ENCODE results near the gene PLEKHB2. TPM values are rescaled to one million over a fixed set of nuclear protein-coding genes. Genes with fewer than 3 reads are reported as not detected.

The PLEKHB2 gene
- total and polyA plus RNA-seq, 12 donors, result 16.1 to 214 (median 96.0) TPM

- H3K27me3 ChIP-seq, result no peaks in the 10 kb centered on the region
- intact Hi-C loops (cut with DNase I), result no loop called here
- WGBS, 4 donors, result 61 to 79% (median 65%) methylated on average over 5 of the region's 5 CpGs
- H3K4me3 ChIP-seq, result no peak overlapping the region
- peaks cover 0 to 17% of the 10 kb centered on the region in 2 donors for H3K4me1 ChIP-seq (replicated peaks in 1 of 2)
- DNase-seq, result no peak
- H3K27ac ChIP-seq, result peak overlapping the region in 1 of 5 donors; percentile 24
- H3K9me3 ChIP-seq (replicated peaks in 1 of 3), result no peaks in the 10 kb centered on the region
- peaks cover 0 to 43% of the 10 kb centered on the region in 2 donors for H3K36me3 ChIP-seq (replicated peaks in 1 of 2)
- no peak for TF ChIP-seq CTCF (IDR thresholded peaks at IDR 0.05)
- no peak for TF ChIP-seq POLR2A (IDR thresholded peaks at IDR 0.05)
These were observed 21.3 kb downstream of the PLEKHB2 start for GRCh38 chr2:131126436-131126835.

- H3K4me1 ChIP-seq (replicated peaks in 1 of 2), result peaks cover 0 to 14% of the 10 kb centered on the region in 2 donors
- 52 to 73% (median 57%) methylated on average over 3 of the region's 3 CpGs for WGBS, 4 donors
- TF ChIP-seq CTCF (IDR thresholded peaks at IDR 0.05) (no peak), POLR2A (IDR thresholded peaks at IDR 0.05) (no peak)
- no peak overlapping the region for H3K27ac ChIP-seq
- intact Hi-C loops (cut with DNase I), result no loop called here
- H3K36me3 ChIP-seq (replicated peaks in 1 of 2), result peaks cover 0 to 47% of the 10 kb centered on the region in 2 donors
- H3K4me3 ChIP-seq, result no peak overlapping the region
- peak in 6 of 7 donors; percentile 32 to 78 (median 59) for DNase-seq
- no peaks in the 10 kb centered on the region for H3K27me3 ChIP-seq
- no peaks in the 10 kb centered on the region for H3K9me3 ChIP-seq (replicated peaks in 1 of 3)
These were observed 21.9 kb downstream of the PLEKHB2 start for GRCh38 chr2:131127076-131127475.

GRCh38 chr2:131127981-131128380 is 22.8 kb downstream of the PLEKHB2 start:
- Histone ChIP-seq H3K4me3 (no peak overlapping the region), H3K4me1 (replicated peaks in 1 of 2) (peaks cover 0 to 14% of the 10 kb centered on the region in 2 donors), H3K27me3 (no peaks in the 10 kb centered on the region), H3K36me3 (replicated peaks in 1 of 2) (peaks cover 0 to 49% of the 10 kb centered on the region in 2 donors), H3K9me3 (replicated peaks in 1 of 3) (no peaks in the 10 kb centered on the region), H3K27ac (no peak overlapping the region)
- intact Hi-C loops (cut with DNase I), result no loop called here
- TF ChIP-seq CTCF (IDR thresholded peaks at IDR 0.05) (no peak), POLR2A (IDR thresholded peaks at IDR 0.05) (no peak)
- DNase-seq, result no peak
- WGBS, 4 donors, result 85 to 91% (median 86%) methylated on average over 3 of the region's 3 CpGs

- 95 to 99% (median 98%) methylated on average over 2 of the region's 2 CpGs for WGBS, 4 donors
- no peak overlapping the region for H3K27ac ChIP-seq
- no peak for TF ChIP-seq CTCF (IDR thresholded peaks at IDR 0.05)
- no peak for TF ChIP-seq POLR2A (IDR thresholded peaks at IDR 0.05)
- H3K4me1 ChIP-seq (replicated peaks in 1 of 2), result peaks cover 0 to 10% of the 10 kb centered on the region in 2 donors
- H3K9me3 ChIP-seq (replicated peaks in 1 of 3), result no peaks in the 10 kb centered on the region
- no peaks in the 10 kb centered on the region for H3K27me3 ChIP-seq
- H3K36me3 ChIP-seq (replicated peaks in 1 of 2), result peaks cover 0 to 53% of the 10 kb centered on the region in 2 donors
- no peak for DNase-seq
- intact Hi-C loops (cut with DNase I), result no loop called here
- H3K4me3 ChIP-seq, result no peak overlapping the region
These were observed 25.1 kb downstream of the PLEKHB2 start for GRCh38 chr2:131130298-131130596.

Measured in adrenal gland (tissue), 12 donors.